Heart left ventricle (tissue), 16 donors: ENCODE results near the gene ASTN2. TPM values are rescaled to one million over a fixed set of nuclear protein-coding genes. Genes with fewer than 3 reads are reported as not detected.
"Not testable (repeated sequence)": the region's sequence is repeated elsewhere in the genome, so short reads cannot be mapped to it uniquely, and the experiment has no call there.

Experiments
- ATAC-seq, 4 donors: fragments of 200-7000 bp; cut with Tn5 transposase; one replicate each; pipeline ENCODE4 v1.9.1; 2020 to 2022; ENCODE audit warnings: moderate library complexity in 4 of 4, mild to moderate bottlenecking in 3 of 4, moderate number of reproducible peaks in 1 of 4
- DNase-seq, 5 donors: peaks; one replicate each; pipeline ENCODE4 v3.0.0-alpha.2; 2020
- H3K27ac ChIP-seq, 12 donors: fragments of 200-600 bp; sonication (generic) in 4 of 12; one replicate each; pipeline versions ENCODE4 v1.5.0 to v1.8.0; 2016 to 2022; ENCODE audit warnings: mild to moderate bottlenecking in 2 of 12
- H3K27me3 ChIP-seq, 9 donors: fragments of 200-600 bp; sonication (generic) in 2 of 9; one replicate each; pipeline versions ENCODE4 v1.5.1 to v1.8.0; 2016 to 2022; ENCODE audit warnings: mild to moderate bottlenecking in 3 of 9
- H3K36me3 ChIP-seq, 9 donors: fragments of 200-600 bp; sonication (generic) in 2 of 9; one replicate each; pipeline versions ENCODE4 v1.5.0 to v1.8.0; 2018 to 2022; ENCODE audit warnings: mild to moderate bottlenecking in 2 of 9
- H3K4me1 ChIP-seq, 12 donors: fragments of 200-600 bp; sonication (generic) in 4 of 12; one replicate each; pipeline versions ENCODE4 v1.5.0 to v1.8.0; 2016 to 2022; ENCODE audit warnings: mild to moderate bottlenecking in 3 of 12
- H3K4me3 ChIP-seq, 12 donors: fragments of 200-600 bp; sonication (generic) in 4 of 12; one replicate each; pipeline versions ENCODE4 v1.5.0 to v1.8.0; 2017 to 2022; ENCODE audit warnings: mild to moderate bottlenecking in 9 of 12, moderate library complexity in 4 of 12
- H3K9me3 ChIP-seq, 12 donors: fragments of 200-600 bp; sonication (generic) in 4 of 12; one replicate each; pipeline versions ENCODE4 v1.5.0 to v1.8.0; 2016 to 2022; ENCODE audit warnings: mild to moderate bottlenecking in 1 of 12
- CTCF ChIP-seq, 12 donors: fragments of 200-600 bp; sonication (generic) in 4 of 12; IDR thresholded peaks; one replicate each; pipeline versions ENCODE4 v1.5.0 to v1.8.0; 2018 to 2022; ENCODE audit warnings: antibody characterized with exemption in 12 of 12, mild to moderate bottlenecking in 5 of 12
- POLR2A ChIP-seq, 2 donors: fragments of 450-650 bp; IDR thresholded peaks; one replicate each; pipeline ENCODE4 v1.6.1; 2017; ENCODE audit warnings: antibody characterized with exemption in 2 of 2, mild to moderate bottlenecking in 2 of 2, moderate library complexity in 2 of 2
- WGBS, 4 donors: extraction: QIAGEN DNeasy Blood & Tissue Kit in 2 of 4; methylation state at CpG; one replicate each; pipeline versions ENCODE4 v1.1.5 to v1.1.7; 2013 to 2018; 5-methylcytosine and 5-hydroxymethylcytosine counted together
- intact Hi-C, 10 donors: fragments of 100-400 bp; cut with DNase I; formaldehyde crosslinking; loops; one replicate each; pipeline versions ENCODE4 v1.11.1 to v1.14.2; 2022
- polyA plus RNA-seq, 2 donors: library from polyadenylated mRNA; stranded (reverse); fragments of 200-250 nt; gene quantifications; one replicate each; pipeline ENCODE4 v1.2.3, GENCODE V29; 2013
- total RNA-seq, 9 donors: library from RNA; depleted of rRNA in 2 of 9; stranded (reverse); fragments of >200 nt in 2 of 9; fragmentation: NEBNext Ultra II Directional in 3 of 9; extraction: Animal tissue kit (Norgen Biotek cat#: 25700) in 3 of 9; gene quantifications; one replicate each; pipeline versions ENCODE4 v1.1.0 to v1.2.4, GENCODE V29; 2016 to 2023
- donor health status: ischemic (EF 13 %, LVEDD 7.1; RV severe dilation, severe dysfunction).
- donor health status: healthy with polysubstance abuse.
- donor health status: DM: no; HTN: yes; CAD: no.
- donor health status: DM: no; HTN: no; CAD: no.
- donor health status: ischemic (EF 25% LVEDD 6.9; RV normal size, moderate dysfunction).
- donor health status: ischemic (EF 25% LVEDD 5.7; RV mildly dilated, moderate dysfunction).
- donor health status: healthy.
- donor health status: DM: yes; HTN: yes; CAD: no.
- donor health status: ischemic (EF 35%, LVEDD 5.7; RV mildly dilated, moderate dysfunction).
- donor health status: nonischemic (EF 11% LVEDD 7.7; RV severe dilation, severe dysfunction).
- donor health status: DM: yes; HTN: yes; CAD: no.
- donor health status: PGD.
- donor health status: ischemic (EF 29% LVEDD 5.4; RV normal size, mild dysfunction).
- donor health status: nonischemic (EF 23%, LVEDD 6.1; RV moderate dilation, normal function).

The ASTN2 gene
- total and polyA plus RNA-seq, 11 donors, result 2.5 to 6.0 (median 3.5) TPM

- 50 to 58% (median 56%) methylated on average over 2 to 3 of the region's 3 CpGs for WGBS, 4 donors
- intact Hi-C loops, result no loop called here
- Histone ChIP-seq H3K27ac (no peak overlapping the region), H3K36me3 (no peaks in the 10 kb centered on the region), H3K9me3 (peaks cover 0 to 15% (median 5%) of the 10 kb centered on the region in 12 donors), H3K4me3 (no peak overlapping the region), H3K4me1 (no peaks in the 10 kb centered on the region), H3K27me3 (peaks cover 0 to 7% (median 0%) of the 10 kb centered on the region in 9 donors)
- TF ChIP-seq CTCF (IDR thresholded peaks at IDR 0.05) (no peak), POLR2A (IDR thresholded peaks at IDR 0.05) (no peak)
- no peak for DNase-seq
- no peak for ATAC-seq
Measured at GRCh38 chr9:116904165-116904564, 510.7 kb downstream of the ASTN2 start.

GRCh38 chr9:116901260-116901659, 513.6 kb downstream of the ASTN2 start:
- H3K36me3 ChIP-seq, result no peaks in the 10 kb centered on the region
- no peak overlapping the region for H3K27ac ChIP-seq
- ATAC-seq (no peak), DNase-seq (no peak)
- H3K4me3 ChIP-seq, result no peak overlapping the region
- TF ChIP-seq CTCF (IDR thresholded peaks at IDR 0.05) (no peak), POLR2A (IDR thresholded peaks at IDR 0.05) (no peak)
- no peaks in the 10 kb centered on the region for H3K4me1 ChIP-seq
- H3K27me3 ChIP-seq, result no peaks in the 10 kb centered on the region
- intact Hi-C loops, result no loop called here
- H3K9me3 ChIP-seq, result peaks cover 0 to 15% (median 5%) of the 10 kb centered on the region in 12 donors
- 48 to 100% (median 71%) methylated on average over 1 of the region's 1 CpG for whole genome bisulfite sequencing, 4 donors

- Histone ChIP-seq H3K27ac (no peak overlapping the region), H3K9me3 (peaks cover 0 to 15% (median 5%) of the 10 kb centered on the region in 12 donors), H3K27me3 (no peaks in the 10 kb centered on the region), H3K4me1 (no peaks in the 10 kb centered on the region), H3K36me3 (no peaks in the 10 kb centered on the region), H3K4me3 (no peak overlapping the region)
- no peak for ATAC-seq
- 60 to 69% (median 67%) methylated on average over 6 of the region's 6 CpGs for WGBS, 4 donors
- DNase-seq, result no peak
- TF ChIP-seq CTCF (IDR thresholded peaks at IDR 0.05) (no peak), POLR2A (IDR thresholded peaks at IDR 0.05) (no peak)
- intact Hi-C loops, result no loop called here
Measured at GRCh38 chr9:116900543-116900942, 514.3 kb downstream of the ASTN2 start.

DNA sequence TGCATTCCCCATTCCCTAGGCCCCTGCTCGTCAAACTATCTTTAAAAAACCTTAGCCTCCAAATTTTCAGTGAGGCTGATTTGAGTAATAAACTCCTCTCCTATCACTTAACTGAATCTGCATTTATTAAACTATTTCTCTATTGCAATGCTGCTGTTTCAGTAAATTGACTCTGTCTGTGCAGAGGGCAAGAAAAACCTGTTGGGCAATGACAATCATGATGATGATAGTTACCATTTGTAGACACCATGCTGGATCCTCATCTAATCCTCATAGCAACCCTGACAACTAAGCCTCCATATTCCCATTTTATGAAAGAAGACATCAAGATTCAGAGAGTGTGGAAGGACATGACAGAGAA, 514.9 kb downstream of the ASTN2 start:
- Histone ChIP-seq H3K36me3 (no peaks in the 10 kb centered on the region), H3K4me3 (no peak overlapping the region), H3K27me3 (no peaks in the 10 kb centered on the region), H3K27ac (no peak overlapping the region), H3K4me1 (no peaks in the 10 kb centered on the region), H3K9me3 (peaks cover 0 to 15% (median 5%) of the 10 kb centered on the region in 12 donors)
- no peak for TF ChIP-seq POLR2A (IDR thresholded peaks at IDR 0.05)
- intact Hi-C loops, result no loop called here
- ATAC-seq, result no peak
- no peak for DNase-seq
- 43 to 65% (median 62%) methylated on average over 1 of the region's 1 CpG for WGBS, 4 donors

GRCh38 chr9:116899337-116900006, 515.4 kb downstream of the ASTN2 start:
- Histone ChIP-seq H3K4me3 (no peak overlapping the region), H3K4me1 (no peaks in the 10 kb centered on the region), H3K27me3 (no peaks in the 10 kb centered on the region), H3K27ac (no peak overlapping the region), H3K9me3 (peaks cover 0 to 15% (median 5%) of the 10 kb centered on the region in 12 donors), H3K36me3 (no peaks in the 10 kb centered on the region)
- intact Hi-C loops, result loop anchor here in 1 of 10 donors (10.0 kb wide), 1 partner anchor 55 kb away; no protein-coding TSS in a partner anchor
- DNase-seq (no peak), ATAC-seq (no peak)
- 53 to 86% (median 72%) methylated on average over 2 of the region's 2 CpGs for WGBS, 4 donors
- TF ChIP-seq POLR2A (IDR thresholded peaks at IDR 0.05) (no peak), CTCF (IDR thresholded peaks at IDR 0.05) (no peak)

DNA sequence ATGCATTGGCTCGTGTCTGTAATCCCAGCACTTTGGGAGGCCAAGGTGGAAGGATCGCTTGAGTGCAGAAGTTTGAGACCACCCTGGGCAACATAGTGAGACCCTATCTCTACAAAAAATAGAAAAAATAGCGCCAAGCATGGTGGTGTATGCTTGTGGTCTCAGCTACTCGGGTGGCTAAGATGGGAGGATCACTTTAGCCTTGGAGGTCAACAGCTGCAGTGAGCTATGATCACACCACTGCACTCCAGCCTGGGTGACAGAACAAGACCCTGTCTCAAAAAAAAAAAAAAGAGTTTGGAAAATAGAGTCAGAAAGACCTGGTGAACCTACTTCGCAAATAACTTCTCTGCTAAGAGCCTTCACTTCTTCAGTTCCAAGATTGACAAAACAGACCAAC, 516.7 kb downstream of the ASTN2 start:
- not testable (repeated sequence) for H3K4me1 ChIP-seq, H3K36me3 ChIP-seq, ATAC-seq, H3K4me3 ChIP-seq, H3K27ac ChIP-seq, H3K27me3 ChIP-seq, DNase-seq
- H3K9me3 ChIP-seq, result peaks cover 0 to 15% (median 5%) of the 10 kb centered on the region in 12 donors
- intact Hi-C loops, result loop anchor here in 1 of 10 donors (10.0 kb wide), 1 partner anchor 57 kb away; no protein-coding TSS in a partner anchor
- WGBS, 4 donors, result 78 to 84% (median 82%) methylated on average over 5 of the region's 5 CpGs
